Measurements from ENCODE around the gene PWWP2B. TPM values are rescaled to one million over a fixed set of nuclear protein-coding genes. Genes with fewer than 3 reads are reported as not detected.
A peak's percentile ranks its signal among the peaks of the same experiment; 100 is the strongest.

Gene PWWP2B
- total and polyA plus RNA-seq, 10 donors, result 22.5 to 50.0 (median 28.0) TPM

GRCh38 chr10:132407846-132408278, 10.9 kb downstream of the PWWP2B start:
- DNase-seq, result peak; percentile 91
- 13 to 23% (median 16%) methylated on average over 17 of the region's 17 CpGs; no CpG with 5 or more reads in 1 of the 5 donors for WGBS, 5 donors
- intact Hi-C loops (cut with DNase I; ENCODE audit: low total_unique reads), result no loop called here
- H3K9me3 ChIP-seq, result no peaks in the 10 kb centered on the region
- no peaks in the 10 kb centered on the region for H3K27me3 ChIP-seq (replicated peaks in 1 of 7)
- peaks cover 3 to 72% (median 28%) of the 10 kb centered on the region in 6 donors for H3K36me3 ChIP-seq
- peak overlapping the region in 4 of 8 donors; percentile 9 to 52 (median 17) for H3K4me3 ChIP-seq
- H3K4me1 ChIP-seq, result peaks cover 47 to 100% (median 86%) of the 10 kb centered on the region in 6 donors
- peak in 4 of 11 experiments; percentile 13 to 27 (median 18) for TF ChIP-seq CTCF (IDR thresholded peaks at IDR 0.05 in 8 of 11, conservative IDR thresholded peaks at IDR 0.05 in 3 of 11)
- TF ChIP-seq POLR2AphosphoS5 (IDR thresholded peaks at IDR 0.05), result peak; percentile 46 to 80 (median 80)
- TF ChIP-seq POLR2A (IDR thresholded peaks at IDR 0.05), result no peak
- peak overlapping the region; percentile 72 to 99 (median 85) for H3K27ac ChIP-seq

- WGBS, 5 donors, result 7 to 20% (median 16%) methylated on average over 12 to 20 of the region's 20 CpGs
- peaks cover 3 to 70% (median 28%) of the 10 kb centered on the region in 6 donors for H3K36me3 ChIP-seq
- H3K9me3 ChIP-seq, result no peaks in the 10 kb centered on the region
- no peak for TF ChIP-seq CTCF (IDR thresholded peaks at IDR 0.05 in 8 of 11, conservative IDR thresholded peaks at IDR 0.05 in 3 of 11)
- TF ChIP-seq POLR2AphosphoS5 (IDR thresholded peaks at IDR 0.05), result peak in 1 of 3 donors; percentile 4
- peak overlapping the region; percentile 72 to 99 (median 85) for H3K27ac ChIP-seq
- intact Hi-C loops (cut with DNase I; ENCODE audit: low total_unique reads), result no loop called here
- peak overlapping the region in 4 of 8 donors; percentile 9 to 52 (median 17) for H3K4me3 ChIP-seq
- H3K27me3 ChIP-seq (replicated peaks in 1 of 7), result no peaks in the 10 kb centered on the region
- DNase-seq, result no peak
- H3K4me1 ChIP-seq, result peaks cover 50 to 100% (median 87%) of the 10 kb centered on the region in 6 donors
These were observed 11.4 kb downstream of the PWWP2B start for GRCh38 chr10:132408367-132408781.

DNA sequence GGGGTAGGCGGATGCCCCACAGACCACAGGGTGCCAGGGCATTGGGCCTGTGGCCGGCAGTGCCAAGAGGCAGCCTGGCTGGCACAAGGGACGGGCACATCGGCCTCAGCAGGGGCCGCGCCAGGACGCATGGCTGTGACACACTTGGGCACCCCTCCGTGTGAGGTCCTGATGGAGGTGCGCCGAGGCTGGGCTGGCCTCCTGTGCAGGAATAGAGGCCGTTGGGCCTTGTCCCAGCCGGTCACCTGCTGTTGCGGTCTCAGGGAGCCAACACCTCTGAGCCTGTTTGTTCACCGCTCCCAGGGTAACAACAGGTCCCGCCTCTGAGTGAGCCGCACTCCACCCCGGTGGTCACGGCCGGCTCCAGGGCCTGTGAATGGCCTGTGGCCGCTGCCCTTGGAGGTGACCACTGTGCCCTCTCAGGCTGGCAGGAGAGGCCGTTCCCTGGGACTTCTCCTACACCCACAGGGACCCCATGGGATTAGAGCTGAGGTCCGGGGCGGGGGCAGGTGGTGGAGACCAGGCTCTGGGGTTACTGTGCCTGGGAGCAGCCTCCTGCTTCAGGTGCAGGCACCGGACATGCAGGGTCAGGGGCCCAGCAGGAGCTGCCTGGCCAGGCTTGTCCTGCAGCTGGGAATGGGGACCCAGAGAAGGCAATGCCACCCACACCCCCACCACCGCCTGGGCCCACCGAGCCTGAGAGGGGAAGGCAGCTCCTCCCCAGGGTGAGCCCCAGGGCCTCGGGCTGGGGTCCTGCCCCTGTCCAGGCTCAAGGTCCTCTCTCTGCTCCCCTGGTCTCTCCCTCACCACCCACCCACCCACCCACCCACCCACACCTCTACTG, 12.0 kb downstream of the PWWP2B start:
- DNase-seq, result no peak
- peaks cover 55 to 100% (median 89%) of the 10 kb centered on the region in 6 donors for H3K4me1 ChIP-seq
- peaks cover 3 to 70% (median 28%) of the 10 kb centered on the region in 6 donors for H3K36me3 ChIP-seq
- H3K27me3 ChIP-seq (replicated peaks in 1 of 7), result no peaks in the 10 kb centered on the region
- TF ChIP-seq POLR2AphosphoS5 (IDR thresholded peaks at IDR 0.05), result peak in 1 of 3 donors; percentile 12
- TF ChIP-seq POLR2A (IDR thresholded peaks at IDR 0.05), result no peak
- TF ChIP-seq CTCF (IDR thresholded peaks at IDR 0.05 in 8 of 11, conservative IDR thresholded peaks at IDR 0.05 in 3 of 11), result no peak
- H3K27ac ChIP-seq, result peak overlapping the region; percentile 72 to 99 (median 85)
- 63 to 78% (median 71%) methylated on average over 8 to 27 of the region's 27 CpGs for WGBS, 5 donors
- intact Hi-C loops (cut with DNase I; ENCODE audit: low total_unique reads), result no loop called here
- H3K9me3 ChIP-seq, result no peaks in the 10 kb centered on the region
- peak overlapping the region in 3 of 8 donors; percentile 9 to 52 (median 16) for H3K4me3 ChIP-seq

- H3K4me3 ChIP-seq, result no peak overlapping the region
- TF ChIP-seq CTCF (IDR thresholded peaks at IDR 0.05 in 8 of 11, conservative IDR thresholded peaks at IDR 0.05 in 3 of 11), result no peak
- no peak for TF ChIP-seq POLR2AphosphoS5 (IDR thresholded peaks at IDR 0.05)
- no peak for TF ChIP-seq POLR2A (IDR thresholded peaks at IDR 0.05)
- peaks cover 3 to 70% (median 23%) of the 10 kb centered on the region in 6 donors for H3K36me3 ChIP-seq
- H3K27me3 ChIP-seq (replicated peaks in 1 of 7), result no peaks in the 10 kb centered on the region
- 74 to 87% (median 81%) methylated on average over 4 of the region's 4 CpGs for WGBS, 5 donors
- H3K27ac ChIP-seq, result peak overlapping the region in 5 of 8 donors; percentile 79 to 99 (median 93)
- no peaks in the 10 kb centered on the region for H3K9me3 ChIP-seq
- intact Hi-C loops (cut with DNase I; ENCODE audit: low total_unique reads), result no loop called here
- H3K4me1 ChIP-seq, result peaks cover 58 to 100% (median 91%) of the 10 kb centered on the region in 6 donors
- no peak for DNase-seq
These were observed 12.6 kb downstream of the PWWP2B start for GRCh38 chr10:132409667-132410028.
